GM12873 (cell line): ENCODE data around the gene RP9.
A peak's percentile ranks its signal among the peaks of the same experiment; 100 is the strongest.

Experiments
- TF ChIP-seq, protein P1 (sequence below): IDR thresholded peaks from 2 replicates; pipeline ENCODE4 v1.5.1; 2012; ENCODE audit warnings: low read depth, mild to moderate bottlenecking, moderate library complexity, low read length, control low read depth; ENCODE audit not compliant: insufficient read depth; ENCODE audit errors: missing control alignments

The RP9 gene

DNA sequence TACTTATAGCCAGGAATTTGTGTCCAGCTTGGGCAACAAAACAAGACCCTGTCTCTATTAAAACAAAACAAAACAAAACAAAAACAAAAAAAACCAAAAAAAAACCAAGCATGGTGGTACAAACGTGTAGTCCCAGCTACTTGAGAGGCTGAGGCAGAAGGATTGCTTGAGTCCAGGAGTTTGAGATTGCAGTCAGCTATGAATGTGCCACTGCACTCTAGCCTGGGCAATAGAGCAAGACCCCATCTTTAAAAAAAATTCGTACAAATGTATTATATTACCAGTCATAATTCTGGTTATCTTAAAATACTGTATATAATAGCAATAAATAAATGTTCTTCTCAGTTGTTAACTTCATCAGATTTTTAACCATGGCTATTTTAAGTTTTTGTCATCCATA is 17.9 kb upstream of the RP9 start:
- TF ChIP-seq, protein P1, sequence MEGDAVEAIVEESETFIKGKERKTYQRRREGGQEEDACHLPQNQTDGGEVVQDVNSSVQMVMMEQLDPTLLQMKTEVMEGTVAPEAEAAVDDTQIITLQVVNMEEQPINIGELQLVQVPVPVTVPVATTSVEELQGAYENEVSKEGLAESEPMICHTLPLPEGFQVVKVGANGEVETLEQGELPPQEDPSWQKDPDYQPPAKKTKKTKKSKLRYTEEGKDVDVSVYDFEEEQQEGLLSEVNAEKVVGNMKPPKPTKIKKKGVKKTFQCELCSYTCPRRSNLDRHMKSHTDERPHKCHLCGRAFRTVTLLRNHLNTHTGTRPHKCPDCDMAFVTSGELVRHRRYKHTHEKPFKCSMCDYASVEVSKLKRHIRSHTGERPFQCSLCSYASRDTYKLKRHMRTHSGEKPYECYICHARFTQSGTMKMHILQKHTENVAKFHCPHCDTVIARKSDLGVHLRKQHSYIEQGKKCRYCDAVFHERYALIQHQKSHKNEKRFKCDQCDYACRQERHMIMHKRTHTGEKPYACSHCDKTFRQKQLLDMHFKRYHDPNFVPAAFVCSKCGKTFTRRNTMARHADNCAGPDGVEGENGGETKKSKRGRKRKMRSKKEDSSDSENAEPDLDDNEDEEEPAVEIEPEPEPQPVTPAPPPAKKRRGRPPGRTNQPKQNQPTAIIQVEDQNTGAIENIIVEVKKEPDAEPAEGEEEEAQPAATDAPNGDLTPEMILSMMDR, result no peak

DNA sequence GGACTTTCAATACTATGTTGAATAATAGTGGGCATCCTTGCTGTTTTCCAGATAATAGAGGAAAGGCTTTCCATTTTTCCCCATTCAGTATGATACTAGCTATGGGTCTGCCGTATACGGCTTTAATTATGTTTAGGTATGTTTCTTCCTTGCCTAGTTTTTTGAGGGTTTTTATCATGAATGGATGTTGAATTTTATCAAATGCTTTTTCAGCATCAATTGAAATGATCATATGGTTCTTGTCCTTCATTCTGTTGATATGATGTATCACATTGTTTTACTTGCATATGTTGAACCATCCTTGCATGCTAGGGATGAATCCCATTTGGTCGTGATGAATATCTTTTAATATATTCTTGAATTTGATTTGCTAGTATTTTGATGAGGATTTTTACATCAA is 9.2 kb upstream of the RP9 start:
- TF ChIP-seq, protein P1, result no peak

- TF ChIP-seq, protein P1, result no peak
These were observed 5.8 kb upstream of the RP9 start for GRCh38 chr7:33114976-33115375.

- TF ChIP-seq, protein P1, result no peak
These were observed 2.4 kb upstream of the RP9 start for GRCh38 chr7:33111614-33112013.

- TF ChIP-seq, protein P1, result no peak
These were observed 594 bp upstream of the RP9 start for GRCh38 chr7:33109758-33110238.

DNA sequence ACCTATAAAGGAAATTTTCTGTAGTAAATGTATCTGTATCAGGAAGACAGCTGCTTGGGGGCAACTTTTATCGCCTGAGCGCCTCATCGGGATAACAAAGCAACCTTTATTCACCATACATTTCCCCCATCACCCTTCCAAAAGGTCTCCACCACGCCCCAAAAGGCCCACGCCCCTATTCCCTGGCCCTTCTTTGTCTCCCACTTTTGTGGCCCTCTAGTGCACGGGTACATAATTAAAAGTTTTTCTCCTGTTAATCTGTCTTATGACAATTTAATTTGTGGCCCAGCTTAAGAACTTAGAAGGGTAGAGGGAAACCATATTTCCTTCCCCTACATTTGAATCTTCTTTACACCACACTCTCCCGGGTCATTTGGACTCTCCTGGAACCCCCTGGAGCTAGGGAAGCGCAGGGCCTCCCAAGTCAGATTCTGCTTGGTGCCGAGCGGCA is 625 bp downstream of the RP9 start:
- TF ChIP-seq, protein P1, result peak; percentile 9

GRCh38 chr7:33107136-33108066 is 1.8 kb downstream of the RP9 start:
- TF ChIP-seq, protein P1, result peak; percentile 50
